HepG2 (cell line): ENCODE results near the gene CA10.

Source experiments
- POLR2A ChIP-seq, 2 experiments: IDR thresholded peaks; 2 replicates each; pipeline ENCODE4 v1.6.1; 2011; ENCODE audit warnings: low read depth in 2 of 2, low read length in 2 of 2, mild to moderate bottlenecking in 1 of 2, moderate library complexity in 1 of 2; ENCODE audit not compliant: insufficient read depth in 1 of 2
- THYN1 ChIP-seq: sonication (generic); formaldehyde crosslinking; IDR thresholded peaks from 2 replicates; pipeline ENCODE4 v1.8.1; 2023; ENCODE audit warnings: low read depth, mild to moderate bottlenecking, moderate library complexity, missing genetic modification reagents, borderline replicate concordance
- TP53 ChIP-seq: sonication (generic); formaldehyde crosslinking; conservative IDR thresholded peaks from 2 replicates; pipeline ENCODE4 v1.4.0; 2020; ENCODE audit warnings: missing genetic modification reagents

GRCh38 chr17:51841669-51842068 lies 316.8 kb downstream of the CA10 start:
- TF ChIP-seq TP53 (no peak), POLR2A (IDR thresholded peaks at IDR 0.05; ENCODE audit: insufficient read depth in 1 of 2, low read depth in 2 of 2, low read length in 2 of 2) (no peak), THYN1 (no peak)
